ENCODE data around the gene USP43.
"Not testable (repeated sequence)": the region's sequence is repeated elsewhere in the genome, so short reads cannot be mapped to it uniquely, and the experiment has no call there.

USP43 gene

DNA sequence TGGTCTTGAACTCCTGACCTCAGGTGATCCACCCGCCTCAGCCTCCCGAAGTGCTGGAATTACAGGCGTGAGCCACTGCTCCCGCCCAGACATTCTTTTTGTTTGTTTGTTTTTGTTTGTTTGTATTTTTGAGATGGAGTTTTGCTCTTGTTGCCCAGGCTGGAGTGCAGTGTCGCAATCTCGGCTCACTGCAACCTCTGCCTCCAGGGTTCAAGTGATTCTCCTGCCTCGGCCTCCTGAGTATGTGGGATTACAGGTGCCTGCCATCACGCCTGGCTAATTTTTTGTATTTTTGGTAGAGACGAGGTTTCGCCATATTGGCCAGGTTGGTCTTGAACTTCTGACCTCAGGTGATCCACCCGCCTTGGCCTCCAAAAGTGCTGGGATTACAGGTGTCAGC is 18.2 kb downstream of the USP43 start:
- not testable (repeated sequence) for DNase-seq (ENCODE audit: low read depth in 1 of 2, low spot score in 1 of 2)

DNA sequence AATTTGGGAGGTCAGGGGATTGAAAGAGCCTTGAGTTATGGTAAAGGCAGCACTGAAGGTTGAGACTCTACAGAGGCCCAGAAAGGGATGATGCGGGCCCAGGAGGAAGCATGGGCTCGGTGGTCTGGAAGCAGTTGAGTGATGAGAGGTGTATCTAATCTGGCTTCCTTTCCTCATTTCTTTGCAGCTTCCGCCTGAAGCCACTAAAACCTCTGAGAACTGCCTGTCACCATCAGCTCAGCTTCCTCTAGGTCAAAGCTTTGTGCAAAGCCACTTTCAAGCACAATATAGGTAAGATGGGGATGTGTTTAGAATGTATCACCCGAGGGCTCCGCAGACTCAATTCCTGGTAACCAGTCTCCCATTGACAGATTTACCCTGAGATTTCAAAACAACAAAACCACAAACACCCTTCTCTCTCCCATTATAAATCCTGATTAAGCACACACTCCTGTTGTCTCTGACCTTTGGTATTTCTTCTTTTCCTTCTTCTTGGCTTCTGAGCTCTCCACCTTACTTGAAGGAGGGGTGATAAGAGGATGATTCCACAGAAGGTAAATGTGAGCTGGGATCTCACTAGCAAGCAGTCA is 21.2 kb downstream of the USP43 start:
- DNase-seq (ENCODE audit: low read depth in 1 of 2, low spot score in 1 of 2) = no peak

DNA sequence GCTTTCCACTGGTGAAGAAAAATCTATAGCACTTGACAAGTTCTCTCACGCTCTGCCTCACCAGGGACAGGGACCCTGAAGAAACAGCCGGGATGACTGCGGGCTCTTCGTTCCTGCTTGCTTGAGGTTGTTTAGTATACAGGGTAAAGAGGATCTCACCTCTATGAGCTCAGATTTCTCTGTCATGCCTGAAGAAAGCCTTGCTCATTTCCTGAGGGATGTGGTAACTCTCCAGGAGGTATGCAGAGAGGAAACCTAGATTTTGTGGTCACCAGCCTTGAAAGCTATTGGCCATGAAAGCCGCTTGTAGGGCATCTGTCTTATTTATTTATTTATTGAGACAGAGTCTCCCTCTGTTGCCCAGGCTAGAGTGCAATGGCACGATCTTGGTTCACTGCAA is 23.2 kb downstream of the USP43 start:
- DNase-seq (ENCODE audit: low read depth in 1 of 2, low spot score in 1 of 2) = no peak

DNA sequence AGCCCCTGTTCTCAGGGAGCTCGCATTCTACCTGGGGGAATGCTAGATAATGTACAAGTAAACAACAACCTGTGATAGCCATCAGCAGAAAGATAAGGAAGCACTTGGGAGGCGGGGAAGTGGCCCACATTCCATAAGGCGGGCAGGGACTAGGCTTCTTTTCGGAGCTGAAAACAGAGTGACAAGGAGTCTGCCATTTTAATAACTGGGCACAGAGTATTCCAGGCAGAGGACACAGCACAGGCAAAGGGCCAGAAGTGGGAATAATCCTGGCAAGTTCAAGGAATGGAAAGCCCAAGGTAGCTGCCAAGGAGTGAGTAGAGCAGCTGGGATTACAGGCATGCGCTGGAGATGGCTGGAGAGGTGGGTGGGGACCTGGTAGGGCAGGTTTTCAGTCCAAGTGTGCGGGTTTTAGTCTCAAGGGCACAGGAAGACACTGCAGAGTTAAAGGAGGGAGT is 24.3 kb downstream of the USP43 start:
- no peak for DNase-seq (ENCODE audit: low read depth in 1 of 2, low spot score in 1 of 2)

DNA sequence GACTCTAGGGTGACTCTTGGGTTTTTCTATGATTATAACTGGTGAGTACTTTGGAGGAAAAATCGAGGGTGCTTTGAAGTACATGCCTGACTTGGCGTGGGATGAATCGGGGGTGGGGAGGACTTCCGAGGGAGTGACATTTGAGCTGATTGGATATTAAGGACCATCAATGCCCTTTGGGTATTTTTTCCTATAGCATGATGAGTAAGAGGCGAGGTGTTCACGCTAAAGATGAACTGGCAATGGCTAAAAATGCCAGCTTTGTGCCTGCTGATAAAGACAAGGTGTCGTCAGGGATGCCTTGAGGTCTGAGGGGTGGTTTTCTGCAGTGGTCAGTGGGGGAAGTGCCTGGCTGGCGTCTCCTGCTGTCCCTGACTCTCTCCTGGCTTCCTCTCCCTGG is 25.3 kb downstream of the USP43 start:
- no peak for DNase-seq (ENCODE audit: low read depth in 1 of 2, low spot score in 1 of 2)

DNA sequence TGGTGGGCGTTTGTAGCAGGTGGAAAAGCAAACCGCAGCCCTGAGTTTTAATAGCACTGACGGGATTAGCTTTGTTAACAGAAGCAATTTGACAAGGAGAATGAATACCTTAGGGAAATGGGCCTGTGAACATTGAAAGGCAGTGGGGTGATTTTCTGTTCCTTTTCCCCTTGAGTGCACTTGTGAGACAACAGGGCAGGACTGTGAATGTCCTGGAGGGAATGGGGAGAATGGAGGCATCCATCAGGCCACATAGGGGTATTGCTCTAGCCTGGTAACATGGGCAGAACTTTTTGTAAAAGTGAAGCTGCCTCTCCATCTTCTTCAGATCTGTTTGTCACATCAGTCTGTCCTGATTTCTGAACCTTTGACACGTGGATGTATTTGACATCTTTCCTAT is 26.2 kb downstream of the USP43 start:
- DNase-seq (ENCODE audit: low read depth in 1 of 2, low spot score in 1 of 2) = no peak

DNA sequence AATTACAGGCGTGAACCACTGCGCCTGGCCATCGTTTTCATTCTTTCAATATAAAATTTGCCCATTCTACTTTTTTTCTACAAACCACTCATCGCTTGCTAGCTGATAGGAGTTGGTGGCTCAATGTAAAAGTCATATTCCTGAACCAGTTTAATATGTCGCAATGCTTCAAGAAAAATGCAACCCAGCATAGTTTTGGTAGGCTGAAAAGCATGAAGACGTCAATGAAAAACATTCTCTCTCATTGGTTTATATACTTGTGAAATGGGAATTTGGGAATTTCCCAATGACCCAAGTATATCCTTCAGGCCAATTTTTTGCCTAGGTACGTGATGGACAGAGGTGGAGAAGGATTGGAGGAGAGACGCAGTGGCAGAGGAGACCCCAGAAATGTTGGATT is 26.9 kb downstream of the USP43 start:
- no peak for DNase-seq (ENCODE audit: low read depth in 1 of 2, low spot score in 1 of 2)

DNA sequence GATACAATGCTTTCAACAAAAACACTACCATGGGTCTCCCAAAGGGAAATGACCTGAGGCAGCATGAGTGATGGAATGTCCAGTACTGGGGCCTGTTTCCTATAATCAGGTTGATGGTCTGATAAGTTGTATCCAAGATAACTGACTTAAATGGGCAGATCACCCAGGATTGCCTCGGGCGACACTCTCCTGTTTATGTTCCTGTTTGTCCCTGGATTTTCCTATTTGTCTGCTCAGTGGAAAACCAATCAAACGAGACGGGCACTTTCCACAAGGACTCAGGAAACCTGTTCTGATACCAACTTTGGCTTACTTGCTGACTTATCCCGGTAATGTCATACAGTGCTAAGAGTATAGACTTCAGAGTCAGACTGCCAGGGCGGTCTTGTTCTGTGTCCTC is 27.4 kb downstream of the USP43 start:
- no peak for DNase-seq (ENCODE audit: low read depth in 1 of 2, low spot score in 1 of 2)

DNA sequence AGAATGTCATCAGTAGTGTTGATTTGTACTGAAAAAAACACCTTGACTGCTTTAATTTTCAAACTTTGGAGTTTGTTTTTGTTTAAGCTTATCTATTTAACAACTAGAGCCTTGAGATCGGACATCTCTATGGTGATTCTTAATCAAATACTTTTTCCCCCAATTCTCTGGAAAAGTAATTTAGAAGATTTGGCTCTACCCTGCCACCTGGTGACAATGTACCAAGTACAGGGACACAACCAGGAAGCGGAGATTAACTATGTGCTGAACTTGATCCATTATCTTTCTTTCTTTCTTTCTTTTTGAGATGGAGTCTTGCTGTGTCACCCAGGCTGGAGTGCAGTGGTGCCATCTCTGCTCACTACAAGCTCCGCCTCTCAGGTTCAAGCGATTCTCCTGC is 30.8 kb downstream of the USP43 start:
- DNase-seq (ENCODE audit: low read depth in 1 of 2, low spot score in 1 of 2) = no peak

DNA sequence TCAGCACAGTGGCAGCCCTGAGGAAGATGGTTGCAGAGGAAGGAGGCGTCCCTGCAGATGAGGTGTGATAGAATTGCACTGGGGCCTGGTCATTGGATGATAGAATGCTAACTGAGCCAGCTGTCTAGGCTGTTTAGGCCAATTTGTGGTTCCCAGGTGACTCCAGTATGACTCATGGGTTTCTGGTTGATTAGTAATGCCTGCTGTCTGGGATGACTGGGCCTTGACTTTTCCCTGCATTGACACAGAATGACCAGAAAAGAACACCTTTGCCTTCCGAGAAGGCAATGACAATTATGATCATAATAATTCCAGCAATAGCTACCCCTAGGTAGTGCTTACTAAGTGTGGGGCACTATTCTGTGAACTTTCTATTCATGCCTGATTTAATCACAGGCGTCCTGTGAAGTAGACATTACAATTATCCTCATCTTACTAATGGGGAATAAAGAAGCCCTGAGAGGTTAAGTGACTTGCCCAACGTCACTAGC is 31.5 kb downstream of the USP43 start:
- no peak for DNase-seq (ENCODE audit: low read depth in 1 of 2, low spot score in 1 of 2)

DNA sequence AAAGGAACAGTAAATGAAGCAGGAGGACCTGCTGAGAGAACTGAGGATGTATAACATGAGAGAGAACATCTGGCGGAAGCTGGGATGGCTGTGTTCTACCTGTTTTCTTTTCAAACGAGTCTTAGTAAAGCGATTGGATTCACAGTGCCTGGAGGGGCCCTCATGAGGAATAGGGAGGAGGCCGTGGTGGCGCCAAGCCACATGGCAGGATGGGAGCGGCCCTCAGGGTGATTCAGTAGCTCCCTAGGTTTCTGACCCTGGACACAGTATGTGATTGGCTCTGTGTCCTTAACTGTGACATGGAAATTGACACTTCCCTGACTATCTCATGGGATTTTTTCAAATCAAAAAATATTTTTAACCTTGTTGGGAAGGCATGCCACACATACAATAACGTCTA is 32.1 kb downstream of the USP43 start:
- no peak for DNase-seq (ENCODE audit: low read depth in 1 of 2, low spot score in 1 of 2)

DNA sequence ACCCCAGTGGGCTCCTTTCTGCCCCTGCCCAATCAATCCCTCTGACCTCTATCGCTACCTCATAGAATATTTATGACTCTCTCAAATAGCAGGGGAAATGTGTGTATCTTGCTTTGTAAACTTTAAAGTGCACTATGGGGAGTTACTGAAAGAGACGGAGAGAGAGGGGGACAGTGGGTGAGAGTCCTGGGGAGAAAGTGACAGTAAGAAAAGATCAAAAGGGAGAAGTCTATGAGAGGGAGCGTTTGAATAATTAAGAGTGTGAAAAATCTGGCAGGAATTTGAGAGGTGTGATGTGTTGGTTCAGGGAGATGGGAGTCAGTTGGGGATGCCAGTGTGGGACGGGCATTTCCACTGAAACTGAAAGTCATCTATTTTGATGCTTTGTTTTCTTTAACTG is 32.6 kb downstream of the USP43 start:
- DNase-seq (ENCODE audit: low read depth in 1 of 2, low spot score in 1 of 2) = no peak

DNA sequence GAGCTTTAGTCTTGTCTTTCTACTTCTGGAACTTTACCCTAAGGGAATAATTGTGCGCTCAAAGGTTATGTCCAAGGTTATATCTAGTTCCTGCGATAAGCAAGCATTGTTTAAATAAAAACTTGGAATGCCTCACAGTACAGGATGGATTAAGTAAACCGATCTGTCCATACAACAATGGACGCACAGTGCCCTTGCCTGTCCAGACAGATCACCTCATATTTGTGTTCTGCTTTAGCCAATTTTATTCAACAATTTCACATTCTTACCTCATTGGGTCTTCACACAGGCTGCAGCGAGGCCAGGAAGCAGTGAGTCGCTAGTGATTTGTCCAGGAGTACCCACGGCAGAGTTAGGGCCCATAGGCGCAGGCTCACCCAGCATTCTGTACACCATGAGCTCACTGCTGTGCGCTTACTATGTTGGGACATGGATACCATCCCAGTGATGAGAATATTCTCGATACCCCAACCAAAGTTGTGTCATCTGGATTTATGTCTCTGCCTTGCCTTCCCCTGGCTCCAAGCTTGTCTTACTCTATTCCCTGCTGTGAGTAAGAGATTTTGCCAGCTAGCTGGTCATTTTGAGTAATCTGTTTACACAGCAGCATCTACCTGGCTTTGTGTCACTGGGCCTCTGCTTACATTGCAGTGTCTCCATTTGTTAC is 39.8 kb downstream of the USP43 start:
- no peak for DNase-seq (ENCODE audit: low read depth in 1 of 2, low spot score in 1 of 2)

DNA sequence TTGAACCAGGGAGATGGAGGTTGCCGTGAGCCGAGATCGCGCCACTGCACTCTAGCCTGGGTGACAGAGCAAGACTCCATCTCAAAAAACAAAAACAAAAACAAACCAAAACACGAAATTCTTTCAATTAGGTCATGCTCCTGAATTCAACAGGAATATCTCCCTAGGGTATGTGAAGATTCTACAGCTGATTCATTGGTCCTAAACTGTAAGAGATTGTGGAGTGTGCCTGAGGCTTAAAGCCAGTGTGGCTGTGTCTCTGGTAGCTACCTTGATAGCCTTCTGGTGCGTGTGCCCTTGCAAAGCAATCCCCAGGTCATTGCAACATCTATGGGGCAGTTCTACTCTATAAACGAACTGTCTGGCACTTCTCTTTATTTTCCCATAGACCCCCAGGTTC is 48.4 kb downstream of the USP43 start:
- DNase-seq (ENCODE audit: low read depth in 1 of 2, low spot score in 1 of 2) = no peak

DNA sequence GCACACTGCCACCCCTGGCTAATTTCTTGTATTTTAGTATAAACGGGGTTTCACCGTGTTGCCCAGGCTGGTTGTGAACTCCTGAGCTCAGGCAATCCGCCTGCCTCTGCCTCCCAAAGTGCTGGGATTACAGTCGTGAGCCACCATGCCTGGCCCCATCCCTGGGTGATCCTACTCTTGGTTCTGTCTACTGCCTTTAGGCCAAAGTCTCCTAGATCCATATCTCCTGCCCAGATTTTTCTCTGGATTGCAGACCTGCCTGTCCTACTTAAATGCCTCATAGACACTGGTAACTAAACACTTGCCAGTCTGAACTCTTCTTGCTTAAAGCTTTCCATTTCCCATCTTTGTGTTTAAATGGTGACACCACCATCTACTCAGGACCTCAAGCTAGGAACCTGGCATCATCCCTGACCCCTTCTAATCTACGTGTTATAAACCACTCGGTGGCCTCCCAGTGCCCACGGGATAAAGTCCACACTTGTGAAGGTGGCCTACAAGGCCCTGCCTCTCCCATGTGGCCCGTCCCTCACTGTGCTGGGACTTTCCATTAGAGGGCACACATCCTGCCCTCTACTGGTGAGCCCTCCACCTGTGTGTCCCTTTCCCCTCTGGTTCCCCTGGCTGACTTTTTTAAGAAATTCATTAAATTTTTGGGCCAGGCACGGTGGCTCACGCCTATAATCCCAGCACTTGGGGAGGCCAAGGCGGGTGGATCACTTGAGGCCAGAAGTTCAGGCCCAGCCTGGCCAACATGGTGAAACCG is 51.1 kb downstream of the USP43 start:
- DNase-seq (ENCODE audit: low read depth in 1 of 2, low spot score in 1 of 2) = no peak

DNA sequence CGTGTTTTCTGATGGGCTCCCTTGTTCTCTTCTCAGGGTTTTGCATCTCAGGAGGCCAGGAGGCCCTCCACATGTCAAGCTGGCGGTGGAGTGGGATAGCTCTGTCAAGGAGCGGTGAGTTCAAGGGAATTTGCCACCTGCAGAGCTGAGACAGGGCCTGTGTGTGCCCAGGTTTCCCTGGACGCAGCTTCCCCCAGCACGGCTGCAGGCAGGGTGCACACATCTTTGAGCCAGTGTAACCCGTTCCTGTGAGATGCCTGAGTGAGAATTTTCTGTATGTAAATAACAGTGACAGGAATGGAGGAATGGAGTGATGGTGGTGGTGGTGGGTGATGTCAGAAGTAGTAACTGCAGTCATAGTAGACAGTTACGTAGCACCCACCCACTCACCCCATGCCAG is 54.8 kb downstream of the USP43 start:
- no peak for DNase-seq (ENCODE audit: low read depth in 1 of 2, low spot score in 1 of 2)

DNA sequence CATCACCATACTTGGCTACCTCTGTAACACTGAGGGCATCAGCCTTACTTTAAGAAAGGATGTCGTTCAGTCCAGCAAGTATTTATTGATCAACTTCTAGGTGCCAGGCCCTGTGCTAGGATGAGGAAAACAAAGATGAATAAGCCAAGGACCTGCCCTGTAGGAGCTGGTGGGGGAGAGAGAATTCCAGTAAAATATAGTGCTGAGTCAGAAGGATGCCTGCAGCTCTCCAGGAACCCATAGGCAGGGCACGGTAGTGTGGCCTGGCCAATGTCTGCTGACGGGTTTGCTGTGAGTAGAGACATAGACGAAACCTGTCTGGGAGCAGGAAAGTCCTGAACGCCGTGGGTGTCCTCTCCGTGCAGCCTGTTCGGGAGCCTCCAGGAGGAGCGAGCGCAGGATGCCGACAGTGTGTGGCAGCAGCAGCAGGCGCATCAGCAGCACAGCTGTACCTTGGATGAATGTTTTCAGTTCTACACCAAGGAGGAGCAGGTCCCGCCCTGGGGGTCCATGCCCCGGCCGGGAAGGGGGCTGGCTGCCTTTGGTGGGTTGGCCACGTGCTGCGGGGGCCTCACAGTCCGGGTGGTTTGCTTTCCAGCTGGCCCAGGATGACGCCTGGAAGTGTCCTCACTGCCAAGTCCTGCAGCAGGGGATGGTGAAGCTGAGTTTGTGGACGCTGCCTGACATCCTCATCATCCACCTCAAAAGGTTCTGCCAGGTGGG is 55.6 kb downstream of the USP43 start:
- DNase-seq (ENCODE audit: low read depth in 1 of 2, low spot score in 1 of 2) = no peak

DNA sequence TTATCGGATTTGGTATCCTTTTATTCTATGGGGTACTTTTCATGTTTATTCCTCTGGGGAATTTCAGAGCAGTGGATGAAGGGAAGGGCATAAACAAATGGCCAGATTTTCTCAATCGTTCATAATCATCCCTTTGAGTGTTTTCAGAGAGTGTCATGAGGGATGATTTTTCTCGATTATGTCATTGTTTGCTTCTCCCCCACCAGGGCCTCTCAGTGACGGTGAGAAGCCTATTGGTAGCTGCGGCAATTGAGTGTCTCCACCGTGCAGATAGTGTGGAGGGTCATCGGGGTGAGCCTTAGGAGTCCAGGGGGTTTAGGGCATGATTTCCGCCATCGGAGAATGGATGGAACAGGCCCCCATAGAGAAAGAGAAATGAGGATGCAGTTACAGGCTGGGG is 57.2 kb downstream of the USP43 start:
- DNase-seq (ENCODE audit: low read depth in 1 of 2, low spot score in 1 of 2) = no peak

DNA sequence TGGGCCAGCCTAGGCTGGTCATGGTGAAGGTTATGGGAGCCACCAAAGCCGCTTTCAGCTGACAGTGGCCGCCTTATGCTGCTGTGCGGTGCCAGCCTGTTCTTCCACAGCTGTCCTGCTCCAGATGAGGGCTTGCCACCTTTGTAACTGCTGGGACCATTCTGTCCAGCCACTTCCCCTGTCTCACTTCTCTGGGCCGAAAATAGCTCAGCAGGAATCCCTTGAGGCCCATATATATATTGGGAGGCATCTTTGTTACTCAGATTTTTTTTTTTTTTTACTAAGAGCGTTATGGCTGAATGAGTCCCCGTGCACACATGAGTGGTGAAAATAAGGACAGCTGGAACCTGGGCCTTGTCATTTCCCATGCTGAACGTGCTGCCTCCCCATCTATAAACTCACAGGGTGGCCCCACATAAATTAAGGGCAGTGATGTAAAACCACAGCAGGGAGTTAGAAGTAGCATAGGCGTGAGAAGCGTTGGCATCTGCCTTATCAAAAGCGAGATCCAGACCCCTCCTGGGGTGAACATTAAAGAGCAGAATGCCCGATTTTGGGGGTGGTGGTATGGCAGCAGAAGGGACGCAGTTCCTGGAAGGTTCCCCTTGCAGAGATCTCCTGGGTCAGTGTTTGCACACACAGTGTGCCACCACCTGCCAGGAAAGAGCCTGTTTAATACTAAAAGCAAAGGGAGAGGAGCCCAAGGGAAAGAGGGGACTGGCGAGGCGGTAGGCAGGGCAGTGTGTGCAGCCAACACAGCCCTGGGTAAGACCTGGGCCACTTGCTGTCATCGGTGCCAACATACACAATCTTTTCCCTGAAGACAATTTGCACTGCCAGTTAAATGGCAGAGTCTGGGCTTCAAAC is 57.8 kb downstream of the USP43 start:
- DNase-seq (ENCODE audit: low read depth in 1 of 2, low spot score in 1 of 2) = no peak

DNA sequence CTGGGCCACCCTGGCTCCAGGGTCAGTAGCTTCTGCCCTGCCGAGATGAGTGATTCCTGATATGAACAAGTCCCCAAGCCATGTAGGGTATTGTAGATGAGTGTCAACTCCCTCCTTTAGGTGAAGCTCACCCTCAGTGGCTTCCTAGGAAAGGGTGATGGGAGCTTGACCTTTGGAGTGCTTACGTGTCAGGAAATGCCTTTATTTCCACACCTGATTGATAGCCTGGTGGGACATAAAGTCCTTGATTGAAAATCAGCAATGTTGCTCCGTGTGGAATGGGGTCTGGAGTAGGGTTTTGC is 58.4 kb downstream of the USP43 start:
- no peak for DNase-seq (ENCODE audit: low read depth in 1 of 2, low spot score in 1 of 2)

DNA sequence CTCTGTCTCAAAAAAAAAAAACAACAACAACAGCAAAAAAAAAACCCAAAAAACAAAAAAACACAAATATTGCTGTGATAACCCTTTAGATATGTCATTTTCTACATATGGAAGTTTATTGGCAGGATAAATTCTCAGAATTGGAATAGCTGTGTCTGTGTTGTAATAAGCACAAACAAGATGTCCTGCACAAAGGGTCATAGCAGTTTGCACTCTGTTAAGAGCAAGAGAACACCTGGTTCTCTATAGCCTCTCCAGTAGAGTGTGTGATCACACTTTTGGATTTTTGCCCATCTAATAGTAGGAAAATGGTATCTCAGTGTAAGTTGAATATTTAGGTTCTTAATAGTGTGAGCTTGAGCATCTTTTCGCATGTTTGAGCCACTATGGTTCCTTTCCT is 60.4 kb downstream of the USP43 start:
- DNase-seq (ENCODE audit: low read depth in 1 of 2, low spot score in 1 of 2) = no peak
